GM21526 (cell line): Measurements from ENCODE around the gene MAD1L1.
"Not testable (repeated sequence)": the region's sequence is repeated elsewhere in the genome, so short reads cannot be mapped to it uniquely, and the experiment has no call there.

Experiments used
- ATAC-seq: cut with Tn5 transposase; IDR thresholded peaks from one replicate; pipeline ENCODE4 v1.9.1; 2021; ENCODE audit warnings: moderate library complexity; ENCODE audit not compliant: unreplicated experiment, low FRiP score

Gene MAD1L1

DNA sequence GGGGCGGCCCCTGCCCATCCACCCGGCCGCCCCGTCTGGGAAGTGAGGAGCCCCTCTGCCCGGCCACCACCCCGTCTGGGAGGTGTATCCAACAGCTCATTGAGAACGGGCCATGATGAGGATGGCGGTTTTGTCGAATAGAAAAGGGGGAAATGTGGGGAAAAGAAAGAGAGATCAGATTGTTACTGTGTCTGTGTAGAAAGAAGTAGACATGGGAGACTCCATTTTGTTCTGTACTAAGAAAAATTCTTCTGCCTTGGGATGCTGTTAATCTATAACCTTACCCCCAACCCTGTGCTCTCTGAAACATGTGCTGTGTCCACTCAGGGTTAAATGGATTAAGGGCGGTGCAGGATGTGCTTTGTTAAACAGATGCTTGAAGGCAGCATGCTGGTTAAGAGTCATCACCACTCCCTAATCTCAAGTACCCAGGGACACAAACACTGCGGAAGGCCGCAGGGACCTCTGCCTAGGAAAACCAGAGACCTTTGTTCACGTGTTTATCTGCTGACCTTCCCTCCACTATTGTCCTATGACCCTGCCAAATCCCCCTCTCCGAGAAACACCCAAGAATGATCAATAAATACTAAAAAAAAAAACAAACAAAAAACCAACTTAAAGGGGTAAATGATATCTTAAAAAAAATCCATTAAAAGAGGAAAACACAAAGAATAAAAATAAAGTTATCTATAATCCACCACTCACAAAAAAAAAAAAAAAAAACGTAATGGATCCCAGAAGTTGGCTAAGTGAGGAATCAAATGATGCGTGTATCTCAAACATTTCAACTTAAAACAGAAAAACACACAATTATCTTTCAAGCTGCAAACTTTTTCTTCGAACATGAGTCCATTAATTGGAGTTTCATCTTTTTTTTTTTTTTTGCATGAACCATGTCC lies 70.5 kb downstream of the MAD1L1 start:
- not testable (repeated sequence) for ATAC-seq

DNA sequence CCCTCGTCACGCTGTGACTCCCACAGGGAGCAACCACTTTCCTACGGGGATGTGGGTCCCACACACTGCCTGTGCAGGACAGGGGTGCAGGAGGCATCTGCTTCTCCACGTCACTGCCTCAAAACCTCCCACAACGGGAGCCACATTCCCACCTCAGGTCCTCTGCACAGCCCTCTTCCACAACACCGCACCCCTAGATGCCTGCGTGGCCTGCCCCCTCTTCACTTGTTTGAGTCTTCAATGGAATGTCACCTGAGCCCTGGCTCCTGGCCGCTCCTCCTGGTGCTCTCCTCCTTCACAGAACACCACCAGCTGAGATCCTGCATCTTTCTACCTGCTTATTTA lies 73.6 kb downstream of the MAD1L1 start:
- ATAC-seq = no peak

DNA sequence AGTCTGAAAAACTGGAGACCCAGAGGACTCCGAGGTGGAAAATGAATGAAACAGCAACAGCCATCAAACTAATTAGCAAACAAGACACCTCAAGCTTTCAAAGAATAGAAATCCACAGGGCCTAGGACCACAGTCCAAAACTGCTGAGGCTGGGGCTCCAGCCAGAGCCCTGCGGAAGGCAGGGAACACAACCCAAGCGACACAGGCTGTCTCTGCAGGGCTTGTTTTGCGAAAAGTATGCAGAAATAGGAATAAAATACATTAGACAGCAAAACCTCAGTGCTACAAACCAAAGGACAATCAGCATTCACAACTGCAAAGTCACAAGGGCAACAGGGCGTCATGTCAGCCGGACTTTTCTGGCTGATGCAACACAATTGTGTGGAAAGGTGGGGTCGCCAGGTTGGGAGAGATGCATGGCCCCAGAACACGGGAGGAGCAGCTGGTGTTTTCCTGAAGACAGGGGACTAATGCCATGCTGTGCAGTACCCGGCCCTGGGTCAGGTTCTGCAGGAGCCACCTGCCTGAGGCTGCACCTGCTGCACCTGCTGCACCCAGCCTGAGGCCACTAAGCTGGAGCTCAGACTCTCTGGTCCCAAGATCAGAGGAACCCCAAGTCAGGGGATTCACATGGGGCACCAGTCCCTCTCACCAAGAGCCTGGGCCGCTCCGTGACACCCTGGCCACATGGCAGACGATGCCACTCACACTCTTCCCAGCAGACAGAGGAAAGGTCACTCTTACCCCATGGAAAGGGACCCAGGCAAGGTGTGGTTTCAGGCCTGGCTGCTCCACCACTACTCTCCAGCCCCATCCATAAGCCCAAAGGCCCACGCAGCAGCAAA lies 74.2 kb downstream of the MAD1L1 start:
- no peak for ATAC-seq

DNA sequence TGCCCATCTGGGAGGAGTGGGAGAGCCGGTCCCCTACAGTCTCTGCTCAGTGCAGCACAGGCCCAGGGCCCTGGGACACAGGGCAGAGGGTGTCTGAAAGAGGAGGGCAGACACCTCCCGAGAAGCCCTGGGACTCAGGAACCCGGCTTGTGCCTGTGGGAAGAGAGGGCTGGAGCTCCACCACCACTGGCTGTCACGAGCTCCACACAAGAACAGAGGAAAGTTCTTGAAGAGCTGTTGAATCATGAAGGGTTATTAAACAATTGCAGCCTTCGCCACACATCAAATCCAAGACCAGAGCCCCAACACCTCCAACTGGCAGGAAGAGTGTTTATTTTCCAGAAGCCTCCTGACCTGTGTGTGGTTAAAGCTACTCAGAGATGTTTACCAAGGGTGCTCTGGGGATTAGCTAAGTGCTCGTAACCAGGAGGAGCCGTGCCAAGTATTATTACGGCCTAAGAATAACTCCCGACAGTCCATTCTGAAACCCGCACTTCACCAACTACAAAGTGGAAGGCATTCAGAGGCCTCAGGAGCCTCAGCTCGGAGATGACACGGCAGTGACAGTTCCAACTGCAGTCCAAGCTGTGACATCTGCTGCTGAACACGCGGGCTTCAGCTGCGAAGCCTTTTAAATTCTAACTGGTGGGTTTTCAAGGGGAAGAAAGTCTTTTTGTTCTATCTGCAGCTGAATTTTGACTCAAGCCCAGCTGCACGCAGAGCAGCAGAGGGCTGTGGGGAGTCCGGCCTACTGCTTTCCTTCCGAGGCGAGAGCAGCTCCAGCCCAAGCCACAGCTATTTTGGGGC lies 75.1 kb downstream of the MAD1L1 start:
- no peak for ATAC-seq

DNA sequence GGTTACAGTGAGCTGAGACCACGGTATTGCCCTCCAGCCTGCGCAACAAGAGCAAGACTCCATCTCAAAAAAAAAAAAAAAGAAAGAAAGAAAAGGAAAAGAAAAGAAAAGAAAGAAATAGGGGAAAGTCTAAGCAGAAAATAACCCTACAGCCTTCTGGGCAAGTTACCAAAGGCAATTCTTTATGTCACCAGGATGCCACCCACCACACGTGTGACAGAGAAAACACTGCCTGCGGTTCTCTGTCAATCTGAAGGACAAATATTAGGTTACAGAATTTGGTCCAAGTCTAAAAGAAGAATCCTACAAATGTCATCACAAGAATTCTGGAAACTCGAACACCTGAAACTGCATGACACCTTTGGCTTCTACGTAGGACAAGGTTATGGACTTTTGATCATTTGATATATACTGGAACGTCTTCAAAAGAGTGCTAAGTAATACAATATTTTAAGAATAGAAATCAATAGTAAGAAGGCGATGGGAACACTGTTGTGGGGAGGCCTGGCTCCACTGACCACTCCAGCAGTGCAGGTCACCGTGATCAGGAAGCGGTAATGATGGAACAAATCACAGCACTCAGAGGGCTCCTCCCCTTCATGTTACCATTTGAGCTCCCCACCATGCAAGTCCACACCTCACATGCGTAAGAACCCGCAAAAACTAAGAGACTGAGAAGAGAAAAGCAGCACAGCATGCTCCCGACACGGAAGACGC lies 75.8 kb downstream of the MAD1L1 start:
- no peak for ATAC-seq

DNA sequence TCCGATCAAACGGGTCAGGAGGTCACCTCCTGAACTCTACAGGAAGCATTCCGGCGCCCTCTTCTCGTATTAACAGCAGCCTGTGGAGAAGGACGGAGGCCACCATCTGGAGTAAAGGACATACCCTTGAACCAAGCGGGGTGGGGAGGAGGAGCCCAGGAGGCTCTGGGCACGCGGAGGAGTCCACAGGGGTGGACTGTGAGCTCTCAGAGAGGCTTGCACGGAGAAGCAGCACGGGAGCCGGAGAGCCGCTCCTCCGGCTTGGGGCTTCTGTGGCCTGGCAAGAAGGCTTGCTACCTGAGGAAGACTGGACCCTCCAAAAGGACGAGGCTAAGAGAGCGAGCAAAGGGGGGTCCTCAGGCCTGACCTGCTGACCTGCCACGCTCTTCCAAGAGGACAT lies 77.9 kb downstream of the MAD1L1 start:
- ATAC-seq = no peak

DNA sequence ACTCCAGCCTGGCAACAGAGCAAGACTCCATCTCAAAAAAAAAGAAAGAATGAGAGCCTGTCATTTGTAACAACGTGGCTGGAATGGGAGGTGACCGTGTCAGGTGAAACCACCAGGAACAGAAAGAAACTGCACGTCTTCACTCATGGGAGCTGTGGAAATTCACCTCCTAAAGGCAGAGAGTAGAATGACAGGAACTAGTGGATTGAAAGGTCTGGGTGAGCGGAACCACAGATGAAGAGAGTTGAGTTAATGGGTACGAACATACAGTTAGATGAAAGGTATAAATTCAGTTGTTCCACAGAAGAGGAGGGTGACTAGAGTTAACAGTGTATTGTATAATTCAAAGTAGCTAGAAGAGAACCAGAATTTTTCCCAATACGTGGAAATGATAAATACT lies 78.6 kb downstream of the MAD1L1 start:
- no peak for ATAC-seq

DNA sequence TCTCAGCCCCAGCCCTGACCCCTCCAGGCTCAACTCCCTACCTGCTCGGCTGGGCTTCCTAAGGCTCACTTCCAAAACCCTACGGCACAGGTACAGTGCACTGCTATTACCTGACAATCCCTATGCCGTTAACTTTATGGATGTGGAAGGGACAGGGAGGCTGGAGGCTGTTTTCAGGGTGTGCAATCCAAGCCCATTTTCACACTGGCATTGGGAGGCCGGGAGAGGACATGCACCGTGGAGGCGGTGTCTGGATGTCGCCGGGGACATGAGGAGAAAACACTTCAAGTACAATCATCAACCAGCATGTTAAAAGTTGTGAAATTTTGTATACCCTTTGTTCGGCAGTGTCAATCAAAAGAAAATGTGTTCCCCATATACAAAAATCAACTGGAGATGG lies 80.1 kb downstream of the MAD1L1 start:
- no peak for ATAC-seq

DNA sequence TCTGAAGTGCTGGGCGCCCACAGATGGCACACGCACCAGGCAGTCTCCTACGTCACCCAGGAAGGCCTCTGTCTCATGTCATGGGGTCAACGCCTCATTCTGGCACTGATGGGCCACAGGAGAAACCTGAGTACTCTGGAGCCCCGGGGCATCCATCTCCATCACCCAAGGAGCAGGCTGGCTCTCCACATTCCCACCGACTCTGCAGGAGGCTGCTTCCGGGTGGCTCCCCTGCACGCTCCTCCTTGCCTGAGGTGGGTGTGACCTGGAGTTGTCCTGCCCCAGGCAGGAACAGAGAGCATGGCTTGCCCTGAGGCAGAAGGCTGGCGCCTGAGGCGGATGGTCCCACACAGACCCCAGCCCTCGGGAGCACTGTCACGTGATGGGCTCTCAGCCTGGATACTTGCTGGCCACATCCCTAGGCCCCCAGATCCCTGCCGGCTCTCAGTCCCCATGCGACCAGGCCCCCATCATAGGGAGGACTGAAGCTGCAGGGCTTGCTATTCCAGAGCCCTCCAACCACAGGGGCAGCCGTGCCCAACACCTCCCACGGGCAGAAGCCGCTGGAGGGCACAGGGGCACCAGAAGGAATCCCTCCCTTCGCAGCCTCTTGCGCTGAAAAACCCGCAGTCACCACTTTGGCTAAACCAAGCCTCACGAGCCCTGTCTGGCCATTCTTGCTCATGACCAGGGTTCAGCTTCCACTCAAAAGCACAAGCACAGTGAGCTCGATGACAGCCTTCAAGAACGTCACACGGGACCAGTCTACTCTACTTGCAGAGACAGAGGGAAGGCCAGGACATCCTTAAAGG lies 80.7 kb downstream of the MAD1L1 start:
- no peak for ATAC-seq

DNA sequence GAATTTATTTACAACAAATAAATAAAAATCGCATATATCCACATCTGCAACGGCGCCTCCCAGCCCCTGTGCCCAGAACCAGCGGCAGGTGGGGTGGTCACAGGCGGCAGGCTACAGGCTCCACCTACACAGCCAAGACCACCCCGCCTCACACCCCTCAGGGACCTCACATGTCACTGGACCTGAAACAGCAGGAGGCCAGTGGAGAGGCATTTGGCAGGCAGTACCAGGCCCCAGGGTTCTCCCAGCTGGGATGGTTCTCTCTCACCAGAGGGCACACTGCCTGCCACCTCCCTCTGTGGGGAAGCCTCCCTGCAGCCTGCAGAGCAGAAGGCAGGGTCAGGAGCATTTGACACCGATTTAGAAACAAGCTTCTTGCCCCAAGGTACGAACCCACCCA lies 81.5 kb downstream of the MAD1L1 start:
- ATAC-seq = no peak

DNA sequence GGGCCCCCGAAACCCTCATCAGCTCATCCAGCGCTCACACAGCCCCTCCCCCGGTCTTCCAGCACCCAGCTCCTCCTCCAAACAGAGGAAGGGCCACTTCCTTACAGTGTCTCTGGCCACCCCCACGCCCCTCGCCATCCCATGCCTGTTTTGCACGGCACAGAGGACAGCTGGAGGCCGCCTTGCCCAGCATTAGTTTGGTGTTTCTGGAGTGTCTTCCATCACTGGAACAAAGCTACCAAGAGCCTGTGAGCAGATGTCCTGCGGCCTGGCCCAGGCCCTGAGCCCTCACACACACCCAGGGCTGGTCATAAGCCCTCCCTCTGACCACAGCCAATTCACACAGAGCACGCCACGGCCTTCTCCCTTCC lies 82.3 kb downstream of the MAD1L1 start:
- ATAC-seq = no peak

DNA sequence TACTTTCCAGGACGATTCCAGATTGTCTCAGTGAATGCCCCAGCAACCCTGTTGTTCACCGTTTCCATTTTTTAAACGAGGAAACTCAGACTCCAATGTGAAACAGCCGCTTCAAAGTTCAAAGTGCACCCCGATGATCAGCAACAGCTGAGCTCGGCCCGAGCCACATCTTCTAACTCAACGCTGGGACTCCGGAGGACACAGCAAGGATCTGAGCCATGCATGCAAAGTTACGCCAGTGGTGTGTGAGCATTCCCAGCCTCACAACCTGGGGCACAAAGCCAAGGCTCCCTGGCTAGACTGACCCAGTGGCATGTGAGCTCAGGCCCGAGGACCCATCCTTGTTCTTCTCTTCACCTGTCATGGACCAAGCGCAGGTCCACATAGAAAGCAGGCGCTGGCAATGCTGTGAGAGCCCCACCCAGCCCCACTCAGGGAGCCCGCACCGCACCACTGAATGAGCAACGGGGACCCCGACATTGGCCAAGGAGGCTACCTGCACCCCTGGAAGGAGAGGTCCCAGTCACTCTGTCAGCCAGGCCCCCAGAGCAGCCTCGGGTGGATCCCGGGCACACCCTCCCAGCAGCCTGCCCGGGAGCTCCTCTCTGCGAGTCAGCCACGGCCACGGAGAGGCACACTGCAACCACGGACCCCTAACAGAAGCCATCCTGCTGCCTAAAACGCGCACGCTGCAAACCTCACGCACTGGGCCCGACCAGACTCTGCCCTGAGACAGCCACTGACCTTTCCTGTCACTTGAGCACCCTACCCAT lies 82.9 kb downstream of the MAD1L1 start:
- ATAC-seq = no peak

DNA sequence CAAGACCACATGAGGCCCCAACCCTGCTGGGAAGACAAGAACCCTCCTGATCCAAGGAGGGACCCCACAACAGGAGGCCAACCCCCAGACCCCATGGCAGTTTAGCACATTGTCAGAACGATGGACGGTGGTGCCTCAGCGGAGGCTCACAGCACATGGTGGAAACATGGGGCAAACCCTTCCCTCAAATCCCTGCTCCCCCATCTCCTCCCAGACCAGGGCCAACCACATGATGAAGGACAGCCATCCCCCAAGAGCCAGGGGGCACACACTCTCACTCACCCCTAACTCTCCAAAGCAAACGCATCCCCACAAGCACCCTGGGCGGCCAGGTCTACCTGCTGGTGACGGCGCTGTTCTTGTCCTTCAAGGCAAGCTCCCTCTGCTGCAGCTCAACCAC lies 83.9 kb downstream of the MAD1L1 start:
- ATAC-seq = no peak

DNA sequence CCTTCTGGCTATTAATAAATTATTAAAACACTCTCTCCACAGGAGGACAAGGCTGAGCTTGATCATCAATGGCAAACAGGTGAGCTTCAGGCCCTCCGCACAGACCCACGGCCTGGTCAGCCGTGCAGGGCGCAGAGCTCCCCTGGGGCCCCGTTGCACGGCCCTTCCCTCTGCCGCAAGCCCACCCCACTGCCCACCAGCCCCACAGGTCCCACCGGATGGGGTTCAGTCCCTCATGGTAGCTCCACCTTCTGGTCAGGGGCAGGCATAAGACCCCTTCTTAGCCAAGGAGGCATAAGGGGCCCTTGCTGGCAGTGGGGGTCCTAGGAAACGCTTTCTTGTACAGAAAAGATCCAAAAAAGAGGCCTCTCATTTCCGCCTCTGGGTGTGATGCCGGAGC lies 84.6 kb downstream of the MAD1L1 start:
- no peak for ATAC-seq

DNA sequence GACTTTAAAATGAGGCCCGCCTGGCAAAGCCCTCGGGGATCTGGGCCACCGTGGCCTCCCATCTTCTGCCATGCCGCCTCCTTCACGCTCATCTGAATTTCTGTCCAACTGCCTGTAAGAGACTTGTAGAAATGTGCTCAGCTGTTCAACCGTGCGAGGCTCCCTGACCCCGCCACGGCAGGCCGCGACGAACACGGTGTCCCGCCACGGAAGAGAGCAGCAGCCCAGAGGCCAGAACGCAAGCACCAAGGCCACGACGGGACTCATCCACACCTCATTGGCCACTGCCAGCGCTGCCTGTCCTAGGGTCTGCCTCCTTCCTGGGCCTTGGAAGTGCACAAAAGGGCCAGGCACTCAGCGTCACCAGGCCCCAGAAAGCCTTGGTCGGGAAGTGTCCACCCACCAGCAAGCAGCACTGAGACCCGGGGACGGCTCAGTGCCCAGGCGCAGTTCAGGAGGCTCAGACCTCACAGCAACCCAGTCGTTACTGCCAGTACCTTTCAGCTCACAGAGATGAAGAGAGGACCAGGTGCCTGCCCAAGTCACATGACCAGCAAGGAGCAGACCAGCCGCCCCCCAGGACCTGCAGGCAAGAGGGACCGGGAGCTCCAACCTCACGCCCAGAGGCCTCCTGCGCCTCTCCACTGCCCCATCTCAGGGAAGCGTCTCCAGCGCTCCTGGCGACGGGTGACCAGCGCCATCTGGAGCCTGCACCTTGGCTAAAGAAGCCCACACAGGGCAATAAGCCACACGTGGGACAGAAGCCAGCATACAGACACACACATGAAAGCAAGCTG lies 85.9 kb downstream of the MAD1L1 start:
- no peak for ATAC-seq

DNA sequence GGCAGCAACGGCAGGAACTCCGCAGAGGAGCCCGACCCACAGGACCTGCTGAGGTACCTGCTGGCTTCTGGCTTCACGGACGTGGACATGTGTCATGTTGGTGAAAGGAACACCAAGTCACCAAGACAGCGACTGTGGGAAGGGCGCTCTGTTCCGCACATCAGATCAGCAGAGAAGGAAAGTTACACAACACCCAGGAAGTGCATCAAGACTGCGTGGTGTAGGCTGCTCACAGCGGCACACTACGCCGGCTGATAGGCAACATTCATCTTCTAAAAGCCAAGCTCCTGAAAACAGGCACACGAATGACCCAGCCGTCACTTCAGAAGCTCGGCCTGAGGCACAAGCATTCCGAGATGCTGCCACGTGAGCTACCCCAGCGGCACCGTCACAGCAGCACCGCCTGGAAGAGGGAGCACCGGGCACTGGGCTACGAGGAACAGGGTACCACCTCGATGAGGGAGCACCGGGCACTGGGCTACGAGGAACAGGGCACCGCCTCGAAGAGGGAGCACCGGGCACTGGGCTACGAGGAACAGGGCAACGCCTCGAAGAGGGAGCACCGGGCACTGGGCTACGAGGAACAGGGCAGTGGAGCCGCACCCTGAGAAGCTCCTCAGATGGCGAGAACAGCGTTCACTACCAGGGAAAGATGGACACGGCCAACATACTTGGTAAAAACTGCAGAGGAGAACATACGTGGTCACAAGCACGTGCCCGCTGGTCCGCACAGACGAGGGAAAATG lies 86.7 kb downstream of the MAD1L1 start:
- ATAC-seq = no peak

DNA sequence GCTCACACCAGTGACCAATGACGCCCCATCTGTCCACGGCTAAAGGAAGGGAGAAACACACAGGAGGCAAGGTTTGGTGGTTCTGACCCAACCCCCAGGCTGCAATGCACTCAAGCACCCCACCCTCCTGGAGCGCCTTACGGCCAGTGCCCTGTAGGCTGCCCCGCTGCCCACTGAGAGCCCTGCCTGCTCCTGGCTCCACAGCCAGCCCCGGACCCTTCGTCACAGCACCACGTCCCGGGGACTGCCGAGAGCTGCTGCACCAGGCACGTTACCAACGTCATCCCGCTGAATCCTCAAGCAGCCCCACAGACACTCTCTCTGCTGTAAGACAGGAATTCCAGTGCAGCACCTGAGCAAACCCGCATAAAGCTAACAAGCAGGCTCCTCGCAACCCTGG lies 87.8 kb downstream of the MAD1L1 start:
- no peak for ATAC-seq
